HepG2 (cell line): ENCODE results near the gene SLC25A36. TPM values are rescaled to one million over a fixed set of nuclear protein-coding genes. Genes with fewer than 3 reads are reported as not detected.

Source experiments
- ATF7-NPFF ChIP-seq: sonication (generic); formaldehyde crosslinking; IDR thresholded peaks from 2 replicates; pipeline ENCODE4 v1.8.1; 2023; ENCODE audit warnings: mild to moderate bottlenecking, low read depth, missing genetic modification reagents, moderate library complexity
- DRAP1 ChIP-seq: IDR thresholded peaks from 2 replicates; pipeline ENCODE4 v1.6.1; 2016; ENCODE audit warnings: missing genetic modification reagents, missing compliant biosample characterization
- KAT8 ChIP-seq: IDR thresholded peaks from 2 replicates; pipeline ENCODE4 v1.6.1; 2016; ENCODE audit warnings: missing genetic modification reagents, missing compliant biosample characterization
- KIAA2018 ChIP-seq: sonication (generic); formaldehyde crosslinking; IDR thresholded peaks from 2 replicates; pipeline ENCODE4 v1.5.0; 2020; ENCODE audit warnings: mild to moderate bottlenecking, missing genetic modification reagents, borderline replicate concordance
- LCORL ChIP-seq, 2 experiments: fragments of 450-650 bp in 1 of 2; sonication (generic) in 1 of 2; formaldehyde crosslinking in 1 of 2; IDR thresholded peaks; 2 replicates each; pipeline versions ENCODE4 v1.5.0 to v1.6.1; 2017 to 2020; ENCODE audit warnings: antibody characterized with exemption in 1 of 2, missing genetic modification reagents in 1 of 2
- PCBP1 ChIP-seq: fragments of 200-400 bp; formaldehyde crosslinking; IDR thresholded peaks from 2 replicates; pipeline ENCODE4 v1.6.1; 2017; ENCODE audit warnings: mild to moderate bottlenecking, low read depth, low read length, borderline replicate concordance
- POGK ChIP-seq: sonication (generic); formaldehyde crosslinking; conservative IDR thresholded peaks from 2 replicates; pipeline ENCODE4 v1.8.0; 2022; ENCODE audit warnings: mild to moderate bottlenecking, moderate library complexity, missing genetic modification reagents
- SATB2 ChIP-seq: sonication (generic); formaldehyde crosslinking; IDR thresholded peaks from 2 replicates; pipeline ENCODE4 v1.5.0; 2020; ENCODE audit warnings: missing genetic modification reagents
- SYNCRIP ChIP-seq: fragments of 200-400 bp; formaldehyde crosslinking; IDR thresholded peaks from 2 replicates; pipeline ENCODE4 v1.6.1; 2018; ENCODE audit warnings: mild to moderate bottlenecking, low read depth, low read length; ENCODE audit not compliant: insufficient read depth
- ZNF446 ChIP-seq: sonication (generic); formaldehyde crosslinking; IDR thresholded peaks from 2 replicates; pipeline ENCODE4 v1.5.0; 2020; ENCODE audit warnings: mild to moderate bottlenecking, missing genetic modification reagents
- ZNF816 ChIP-seq: sonication (generic); formaldehyde crosslinking; IDR thresholded peaks from 2 replicates; pipeline ENCODE4 v1.8.0; 2022; ENCODE audit warnings: missing genetic modification reagents, mild to moderate bottlenecking, borderline replicate concordance
- polyA plus RNA-seq, 8 experiments: library from polyadenylated mRNA; depleted of rRNA in 3 of 8; stranded (reverse) in 7 of 8; unstranded in 1 of 8; fragments of >200 nt; fragmentation: Illumina TruSeq in 4 of 8; extraction: Trizol in 4 of 8; gene quantifications; 2 replicates each; pipeline versions ENCODE4 v1.2.1 to v1.2.3, GENCODE V29; 2011 to 2016; ENCODE audit warnings: low read depth in 4 of 8, missing spikeins in 1 of 8, mixed read lengths in 1 of 8; ENCODE audit not compliant: insufficient read depth in 1 of 8
- total RNA-seq, 5 experiments: library from RNA; depleted of rRNA; stranded (reverse); fragments of >200 nt; fragmentation: Illumina TruSeq; extraction: Trizol; gene quantifications; 2 replicates each; pipeline ENCODE4 v1.2.3, GENCODE V29; 2016; ENCODE audit warnings: low read depth in 1 of 5

SLC25A36 gene
- total and polyA plus RNA-seq, 2 of the 13 experiments (the other 11 are each of a cell fraction or from before 2014, with no cell fraction given): 30.6 to 85.6 TPM

- TF ChIP-seq ZNF816 (0 out of 2 replicates have a peak, but pooled peaks have one; percentile 57), KAT8 (CRISPR knock-in tag) (peak; percentile 48; the same call in 1 of the 2 replicates), KIAA2018 (CRISPR knock-in tag) (no peak), ATF7-NPFF (0 out of 2 replicates have a peak, but pooled peaks have one; percentile 32), LCORL (IDR thresholded peaks at IDR 0.05) (0 out of 2 replicates have a peak, but pooled peaks have one; percentile 32), LCORL (CRISPR knock-in tag; IDR thresholded peaks at IDR 0.05) (no peak), SYNCRIP (no peak), PCBP1 (0 out of 2 replicates have a peak, but pooled peaks have one; percentile 31), DRAP1 (CRISPR knock-in tag) (peak; percentile 14; the same call in 1 of the 2 replicates), POGK (CRISPR knock-in tag) (0 out of 2 replicates have a peak, but pooled peaks have one; percentile 28), SATB2 (CRISPR knock-in tag) (0 out of 2 replicates have a peak, but pooled peaks have one; percentile 42), ZNF446 (0 out of 2 replicates have a peak, but pooled peaks have one; percentile 48)
These were observed 827 bp downstream of the SLC25A36 start (continued) for GRCh38 chr3:140942221-140943104.
